GM23338 (cell line): Measurements from ENCODE around the gene MACROD1. TPM values are rescaled to one million over a fixed set of nuclear protein-coding genes. Genes with fewer than 3 reads are reported as not detected.
A peak's percentile ranks its signal among the peaks of the same experiment; 100 is the strongest.

ENCODE experiments used
- ATAC-seq: fragments of 200-7000 bp; cut with Tn5 transposase; 3 replicates; pipeline ENCODE4 v1.9.1; 2020
- DNase-seq: peaks from one replicate; pipeline ENCODE4 v3.0.0-alpha.2; 2015; ENCODE audit warnings: low spot score
- H2AFZ ChIP-seq: fragments of 200-600 bp; sonication (generic); 2 replicates; pipeline ENCODE4 v1.8.0; 2016; ENCODE audit warnings: antibody characterized with exemption, mild to moderate bottlenecking, moderate library complexity
- H3F3A ChIP-seq: fragments of 200-600 bp; sonication (generic); replicated peaks from 2 replicates; pipeline ENCODE4 v1.8.0; 2017; ENCODE audit warnings: antibody characterized with exemption, mixed run types, low read depth
- H3K27ac ChIP-seq: fragments of 200-600 bp; sonication (generic); 2 replicates; pipeline ENCODE4 v1.6.1; 2016; ENCODE audit warnings: low read depth
- H3K27me3 ChIP-seq: fragments of 200-600 bp; sonication (generic); 2 replicates; pipeline ENCODE4 v1.8.0; 2016; ENCODE audit warnings: mild to moderate bottlenecking, mixed run types, moderate library complexity; ENCODE audit not compliant: insufficient read depth
- H3K36me3 ChIP-seq: fragments of 200-600 bp; sonication (generic); 2 replicates; pipeline ENCODE4 v1.8.0; 2016; ENCODE audit warnings: mild to moderate bottlenecking; ENCODE audit not compliant: insufficient read depth
- H3K4me1 ChIP-seq: fragments of 200-600 bp; sonication (generic); 2 replicates; pipeline ENCODE4 v1.8.0; 2016; ENCODE audit warnings: mild to moderate bottlenecking, moderate library complexity; ENCODE audit not compliant: insufficient read depth
- H3K4me2 ChIP-seq: fragments of 200-600 bp; sonication (generic); 2 replicates; pipeline ENCODE4 v1.7.1; 2017; ENCODE audit warnings: mixed run types
- H3K4me3 ChIP-seq: fragments of 200-600 bp; sonication (generic); 2 replicates; pipeline ENCODE4 v1.6.1; 2016; ENCODE audit warnings: mixed run types
- H3K79me2 ChIP-seq: fragments of 200-600 bp; sonication (generic); replicated peaks from 2 replicates; pipeline ENCODE4 v1.8.0; 2017; ENCODE audit warnings: mild to moderate bottlenecking; ENCODE audit not compliant: insufficient read depth
- H3K9me2 ChIP-seq: fragments of 200-600 bp; sonication (generic); 2 replicates; pipeline ENCODE4 v1.8.0; 2017; ENCODE audit not compliant: insufficient read depth
- H4K20me1 ChIP-seq: fragments of 200-600 bp; sonication (generic); replicated peaks from 2 replicates; pipeline ENCODE4 v1.8.0; 2017; ENCODE audit warnings: mild to moderate bottlenecking; ENCODE audit not compliant: insufficient read depth
- H3K27ac Mint-ChIP-seq: 2 replicates; pipeline ENCODE4 v1.8.0; 2020; ENCODE audit warnings: inconsistent platforms, mild to moderate bottlenecking, moderate library complexity, mixed read lengths
- H3K27me3 Mint-ChIP-seq: 3 replicates; pipeline ENCODE4 v1.8.0; 2022; ENCODE audit warnings: low read depth, mild to moderate bottlenecking, moderate library complexity, mixed read lengths, inconsistent platforms; ENCODE audit not compliant: insufficient read depth, poor library complexity
- H3K36me3 Mint-ChIP-seq: 3 replicates; pipeline ENCODE4 v1.8.0; 2021; ENCODE audit warnings: low read depth, mild to moderate bottlenecking, inconsistent platforms, moderate library complexity, mixed read lengths
- H3K4me1 Mint-ChIP-seq: 3 replicates; pipeline ENCODE4 v1.8.0; 2020; ENCODE audit warnings: mild to moderate bottlenecking, inconsistent platforms, mixed read lengths
- H3K4me3 Mint-ChIP-seq: 3 replicates; pipeline ENCODE4 v1.8.0; 2021; ENCODE audit warnings: moderate library complexity, mild to moderate bottlenecking, inconsistent platforms, mixed read lengths
- H3K9me3 Mint-ChIP-seq: 3 replicates; pipeline ENCODE4 v1.8.0; 2020; ENCODE audit warnings: moderate library complexity, mild to moderate bottlenecking, inconsistent platforms, mixed read lengths
- CTCF ChIP-seq, 2 experiments: fragments of 200-600 bp in 1 of 2; sonication (generic) in 1 of 2; conservative IDR thresholded peaks; 2 replicates each; pipeline versions ENCODE4 v1.5.1 to v1.6.1; 2016 to 2017; ENCODE audit warnings: antibody characterized with exemption in 2 of 2, low read depth in 2 of 2, mild to moderate bottlenecking in 2 of 2, moderate library complexity in 1 of 2
- EZH2 ChIP-seq: fragments of 200-600 bp; sonication (generic); IDR thresholded peaks from one replicate; pipeline ENCODE4 v1.8.0; 2017; ENCODE audit warnings: antibody characterized with exemption, mild to moderate bottlenecking, low read depth; ENCODE audit not compliant: unreplicated experiment
- EZH2phosphoT487 ChIP-seq: fragments of 200-600 bp; sonication (generic); IDR thresholded peaks from one replicate; pipeline ENCODE4 v1.8.1; 2018; ENCODE audit warnings: antibody characterized with exemption; ENCODE audit not compliant: unreplicated experiment
- JUNB ChIP-seq: IDR thresholded peaks from one replicate; pipeline ENCODE4 v1.6.1; 2016; ENCODE audit warnings: antibody characterized with exemption; ENCODE audit not compliant: unreplicated experiment
- POLR2AphosphoS5 ChIP-seq: IDR thresholded peaks from 2 replicates; pipeline ENCODE4 v1.6.1; 2016; ENCODE audit warnings: antibody characterized with exemption, low read depth
- STAT1 ChIP-seq: IDR thresholded peaks from one replicate; pipeline ENCODE4 v1.6.1; 2016; ENCODE audit warnings: antibody characterized with exemption; ENCODE audit not compliant: unreplicated experiment
- ZNF114 ChIP-seq: fragments of 250-450 bp; sonication (Bioruptor Pico); IDR thresholded peaks from 2 replicates; pipeline ENCODE4 v1.5.0; 2020; ENCODE audit warnings: mild to moderate bottlenecking, moderate library complexity
- ZNF331 ChIP-seq: fragments of 250-450 bp; sonication (Bioruptor Pico); IDR thresholded peaks from 2 replicates; pipeline ENCODE4 v1.5.0; 2020; ENCODE audit warnings: low read depth, mild to moderate bottlenecking, moderate library complexity
- ZNF462 ChIP-seq: fragments of 250-450 bp; sonication (Bioruptor Pico); IDR thresholded peaks from 2 replicates; pipeline ENCODE4 v1.5.0; 2020; ENCODE audit warnings: mild to moderate bottlenecking, moderate library complexity
- polyA plus RNA-seq: library from polyadenylated mRNA; unstranded; fragments of >200 nt; fragmentation: Nextera tagmentation; extraction: Ambion mirVana; gene quantifications from 2 replicates; pipeline ENCODE4 v1.2.1, GENCODE V29; 2016
- total RNA-seq: library from RNA; depleted of rRNA; stranded (reverse); fragments of >200 nt; shearing (Covaris generic); gene quantifications from 2 replicates; pipeline ENCODE4 v1.2.3, GENCODE V29; 2014

The MACROD1 gene
- total and polyA plus RNA-seq, 2 experiments from 2014 or later = 33.0 to 51.6 TPM

- H3K4me3 Mint-ChIP-seq = peak overlapping the region; percentile 66
- H3K36me3 Mint-ChIP-seq = no peaks in the 10 kb centered on the region; the same call in 2 of the 3 replicates
- H3K27me3 Mint-ChIP-seq = peaks cover 67% of the 10 kb centered on the region
- peak overlapping the region; percentile 74 for H3K4me3 ChIP-seq
- H3K4me1 Mint-ChIP-seq = peaks cover 3% of the 10 kb centered on the region
- no peaks in the 10 kb centered on the region for H3K9me2 ChIP-seq
- peaks cover 7% of the 10 kb centered on the region; the same call in 1 of the 2 replicates for H3F3A ChIP-seq
- H3K9me3 Mint-ChIP-seq = no peaks in the 10 kb centered on the region
- ATAC-seq = peak; percentile 51
- no peak overlapping the region for H3K27ac Mint-ChIP-seq
- H3K79me2 ChIP-seq = no peaks in the 10 kb centered on the region
- H4K20me1 ChIP-seq = peaks cover 3% of the 10 kb centered on the region; the same call in 1 of the 2 replicates
- no peaks in the 10 kb centered on the region for H3K36me3 ChIP-seq
- H3K4me1 ChIP-seq = peaks cover 4% of the 10 kb centered on the region; the same call in 1 of the 2 replicates
- DNase-seq = peak; percentile 45
- TF ChIP-seq STAT1 (no peak), EZH2 (peak; percentile 6), EZH2phosphoT487 (no peak), POLR2AphosphoS5 (no peak), JUNB (no peak)
- H3K27me3 ChIP-seq = peaks cover 98% of the 10 kb centered on the region
- H3K4me2 ChIP-seq = peak overlapping the region; percentile 92
- H3K27ac ChIP-seq = no peak overlapping the region
- H2AFZ ChIP-seq = peak overlapping the region; percentile 76; the same call in 1 of the 2 replicates
These were observed 105.6 kb downstream of the MACROD1 start for GRCh38 chr11:64060263-64060860.

GRCh38 chr11:64059339-64060140 is 106.4 kb downstream of the MACROD1 start:
- Histone ChIP-seq H3F3A (peaks cover 10% of the 10 kb centered on the region; the same call in 1 of the 2 replicates), H3K36me3 (no peaks in the 10 kb centered on the region), H3K4me2 (peak overlapping the region; percentile 92), H3K79me2 (no peaks in the 10 kb centered on the region), H3K4me1 (peaks cover 4% of the 10 kb centered on the region; the same call in 1 of the 2 replicates), H4K20me1 (peaks cover 3% of the 10 kb centered on the region; the same call in 1 of the 2 replicates), H2AFZ (no peak overlapping the region), H3K9me2 (no peaks in the 10 kb centered on the region), H3K4me3 (peak overlapping the region; percentile 74), H3K27me3 (peaks cover 98% of the 10 kb centered on the region), H3K27ac (no peak overlapping the region)
- Mint-ChIP-seq H3K4me3 (no peak overlapping the region), H3K36me3 (no peaks in the 10 kb centered on the region), H3K27me3 (peaks cover 69% of the 10 kb centered on the region), H3K4me1 (peaks cover 10% of the 10 kb centered on the region), H3K27ac (no peak overlapping the region), H3K9me3 (no peaks in the 10 kb centered on the region)
- peak; percentile 74 for DNase-seq
- TF ChIP-seq CTCF (conservative IDR thresholded peaks at IDR 0.05; ENCODE audit: low read depth in 2 of 2) (no peak), ZNF331 (no peak), EZH2phosphoT487 (no peak), EZH2 (no peak), ZNF462 (CRISPR knock-in tag) (no peak), POLR2AphosphoS5 (no peak), ZNF114 (CRISPR knock-in tag) (no peak)
- peak; percentile 76 for ATAC-seq
